HG02588 (cell line): ENCODE results near the gene FCGR2B.
"Not testable (repeated sequence)": the region's sequence is repeated elsewhere in the genome, so short reads cannot be mapped to it uniquely, and the experiment has no call there.

Experiments
- ATAC-seq: cut with Tn5 transposase; IDR thresholded peaks from one replicate; pipeline ENCODE4 v1.9.1; 2021; ENCODE audit warnings: mild to moderate bottlenecking, moderate library complexity; ENCODE audit not compliant: unreplicated experiment

FCGR2B gene

GRCh38 chr1:161647507-161648360, 15.2 kb upstream of the FCGR2B start:
- not testable (repeated sequence) for ATAC-seq

- not testable (repeated sequence) for ATAC-seq
These were observed 9.4 kb upstream of the FCGR2B start for GRCh38 chr1:161653541-161653940.

- not testable (repeated sequence) for ATAC-seq
These were observed 9.0 kb upstream of the FCGR2B start for GRCh38 chr1:161653971-161654370.

GRCh38 chr1:161658524-161658923, 4.4 kb upstream of the FCGR2B start:
- ATAC-seq = not testable (repeated sequence)

GRCh38 chr1:161661660-161662311, 1.2 kb upstream of the FCGR2B start:
- not testable (repeated sequence) for ATAC-seq

- peak; percentile 18 for ATAC-seq
These were observed 626 bp downstream of the FCGR2B start for GRCh38 chr1:161663569-161663968.

- ATAC-seq = not testable (repeated sequence)
These were observed 1.7 kb downstream of the FCGR2B start for GRCh38 chr1:161664689-161665088.

GRCh38 chr1:161671045-161672020, 8.4 kb downstream of the FCGR2B start:
- not testable (repeated sequence) for ATAC-seq

- ATAC-seq = not testable (repeated sequence)
These were observed 10.5 kb downstream of the FCGR2B start for GRCh38 chr1:161673437-161673836.

GRCh38 chr1:161674447-161674846, 11.5 kb downstream of the FCGR2B start:
- ATAC-seq = not testable (repeated sequence)

GRCh38 chr1:161674908-161675307, 12.0 kb downstream of the FCGR2B start:
- ATAC-seq = not testable (repeated sequence)

GRCh38 chr1:161676441-161676840, 13.5 kb downstream of the FCGR2B start:
- ATAC-seq = no peak

- ATAC-seq = no peak
These were observed 14.2 kb downstream of the FCGR2B start for GRCh38 chr1:161676958-161677689.

- ATAC-seq = no peak
These were observed 15.6 kb downstream of the FCGR2B start for GRCh38 chr1:161678500-161678899.

GRCh38 chr1:161681879-161682278, 18.9 kb downstream of the FCGR2B start:
- no peak for ATAC-seq

- no peak for ATAC-seq
These were observed 26.0 kb downstream of the FCGR2B start for GRCh38 chr1:161688946-161689345.

- no peak for ATAC-seq
These were observed 28.9 kb downstream of the FCGR2B start for GRCh38 chr1:161691846-161692245.

GRCh38 chr1:161693020-161693712, 30.2 kb downstream of the FCGR2B start:
- not testable (repeated sequence) for ATAC-seq

GRCh38 chr1:161698302-161698701, 35.4 kb downstream of the FCGR2B start:
- ATAC-seq = not testable (repeated sequence)

GRCh38 chr1:161702250-161702649, 39.3 kb downstream of the FCGR2B start:
- no peak for ATAC-seq
